Measurements from ENCODE around the gene MSANTD1. TPM values are rescaled to one million over a fixed set of nuclear protein-coding genes. Genes with fewer than 3 reads are reported as not detected.
A peak's percentile ranks its signal among the peaks of the same experiment; 100 is the strongest.

The MSANTD1 gene
- polyA plus RNA-seq, 1 of the 3 experiments (the other 2 are of a cell fraction) = 0.15 TPM

- no peak for TF ChIP-seq IRF3 (IDR thresholded peaks at IDR 0.05; ENCODE audit: low read depth, low read length)
- no peak for TF ChIP-seq ZBTB33 (IDR thresholded peaks at IDR 0.05; ENCODE audit: borderline replicate concordance, low read depth)
- TF ChIP-seq YY1 (IDR thresholded peaks at IDR 0.05; ENCODE audit: low read depth) = no peak
- TF ChIP-seq NFIC (IDR thresholded peaks at IDR 0.05; ENCODE audit: borderline replicate concordance) = no peak
- no peak for TF ChIP-seq GABPA (IDR thresholded peaks at IDR 0.05; ENCODE audit: low read depth)
- TF ChIP-seq PBX3 (IDR thresholded peaks at IDR 0.05) = peak; percentile 43; the same call in 1 of the 2 replicates
- peak; percentile 28; the same call in 1 of the 2 replicates for TF ChIP-seq FOSL2 (IDR thresholded peaks at IDR 0.05; ENCODE audit: borderline replicate concordance, low read depth)
These were observed 56.8 kb downstream of the MSANTD1 start (continued) for GRCh38 chr4:3305610-3306371.

Other genes starting within 250 kb of the MSANTD1 start
- gene HTT-AS, start 174.6 kb upstream of the MSANTD1 start, polyA plus RNA-seq (2012; rRNA removed) = not detected in 2 replicates
- 11.3 and 13.1 TPM in 2 replicates for gene HTT, start 174.5 kb upstream of the MSANTD1 start, polyA plus RNA-seq (2012; rRNA removed)
- gene RGS12, start 43.9 kb downstream of the MSANTD1 start, polyA plus RNA-seq (2012; rRNA removed) = 11.4 and 18.4 TPM in 2 replicates
- 0.37 and 0.43 TPM in 2 replicates for gene HGFAC, start 192.8 kb downstream of the MSANTD1 start, polyA plus RNA-seq (2012; rRNA removed)
- 0.05 TPM in 1 of 2 replicates, not detected in the other for gene DOK7, start 214.1 kb downstream of the MSANTD1 start, polyA plus RNA-seq (2012; rRNA removed)